Colonic mucosa (tissue), 4 donors: ENCODE results near the gene TMIGD2. TPM values are rescaled to one million over a fixed set of nuclear protein-coding genes. Genes with fewer than 3 reads are reported as not detected.

ENCODE experiments used
- DNase-seq: peaks from one replicate; pipeline ENCODE4 v3.0.0-alpha.2; 2020
- H3K27ac ChIP-seq: fragments of 200-600 bp; one replicate; pipeline ENCODE4 v1.8.0; 2021
- H3K27me3 ChIP-seq: fragments of 200-600 bp; one replicate; pipeline ENCODE4 v1.8.0; 2021
- H3K36me3 ChIP-seq: fragments of 200-600 bp; one replicate; pipeline ENCODE4 v1.8.0; 2021
- H3K4me1 ChIP-seq: fragments of 200-600 bp; one replicate; pipeline ENCODE4 v1.8.0; 2021; ENCODE audit warnings: mild to moderate bottlenecking
- H3K4me3 ChIP-seq: fragments of 200-600 bp; one replicate; pipeline ENCODE4 v1.8.0; 2021
- H3K9ac ChIP-seq, 2 donors: one replicate each; pipeline ENCODE4 v1.7.0; 2013; ENCODE audit warnings: control low read depth in 2 of 2, low read depth in 2 of 2, low read length in 2 of 2
- H3K9me3 ChIP-seq: fragments of 200-600 bp; one replicate; pipeline ENCODE4 v1.8.0; 2021
- CTCF ChIP-seq: fragments of 200-600 bp; IDR thresholded peaks from one replicate; pipeline ENCODE4 v1.8.0; 2022; ENCODE audit warnings: antibody characterized with exemption, mild to moderate bottlenecking
- intact Hi-C: fragments of 100-400 bp; cut with DNase I; formaldehyde crosslinking; loops from one replicate; pipeline ENCODE4 v1.14.1; 2022
- total RNA-seq, 2 donors: library from RNA; stranded (reverse); fragmentation: NEBNext Ultra II Directional in 1 of 2; extraction: Animal tissue kit (Norgen Biotek cat#: 25700) in 1 of 2; gene quantifications; one replicate each; pipeline ENCODE4 v1.2.1, GENCODE V29; 2021
- donor health status: healthy.
- donor health status: DM: no; HTN: no; CAD: no.
- donor health status: DM: no; HTN: no; CAD: no.

TMIGD2 gene
- total RNA-seq, 2 donors from 2014 or later, result 0.74 TPM; not detected in 1

DNA sequence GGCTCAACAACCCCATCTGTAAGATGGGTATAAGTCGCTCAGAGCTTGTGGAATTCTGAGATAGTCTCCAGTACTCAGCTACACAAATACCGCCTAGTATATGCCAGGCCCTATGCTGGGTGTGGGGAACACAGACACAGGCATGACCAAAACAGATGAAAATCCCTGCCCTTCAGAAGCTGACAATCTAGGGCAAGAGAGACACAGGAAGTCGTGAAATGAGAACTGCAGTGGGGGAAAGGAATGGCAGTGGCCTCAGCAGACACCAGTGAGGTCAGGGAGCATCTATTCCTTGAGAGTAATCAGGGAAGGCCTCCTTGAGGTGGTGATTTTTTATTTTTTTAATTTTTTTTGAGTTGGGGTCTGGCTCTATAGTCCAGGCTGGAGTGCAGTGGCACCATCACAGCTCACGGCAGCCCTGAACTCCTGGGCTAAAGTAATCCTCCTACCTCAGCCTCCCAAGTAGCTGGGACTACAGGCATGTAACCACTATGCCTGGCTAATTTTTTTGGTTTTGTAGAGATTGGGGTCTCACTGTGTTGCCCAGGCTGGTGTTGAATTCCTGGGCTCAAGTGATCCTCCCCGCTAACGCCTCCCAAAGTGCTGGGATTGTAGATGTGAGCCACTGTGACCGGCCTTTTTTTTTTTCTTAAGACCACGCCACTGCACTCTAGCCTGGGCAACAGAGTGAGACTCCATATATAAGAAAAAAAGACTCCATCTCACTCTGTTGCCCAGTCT, 3.2 kb downstream of the TMIGD2 start:
- intact Hi-C loops, result no loop called here

GRCh38 chr19:4297901-4298809, 4.0 kb downstream of the TMIGD2 start:
- H3K4me1 ChIP-seq, result no peaks in the 10 kb centered on the region
- H3K9ac ChIP-seq, result no peak overlapping the region
- no peak overlapping the region for H3K27ac ChIP-seq
- TF ChIP-seq CTCF, result no peak
- intact Hi-C loops, result no loop called here
- no peaks in the 10 kb centered on the region for H3K36me3 ChIP-seq
- no peaks in the 10 kb centered on the region for H3K27me3 ChIP-seq
- no peak for DNase-seq
- H3K9me3 ChIP-seq, result no peaks in the 10 kb centered on the region
- H3K4me3 ChIP-seq, result no peak overlapping the region

More for the DNA sequence above, 3.2 kb downstream of the TMIGD2 start:
- DNase-seq, result no peak
- Histone ChIP-seq H3K4me1 (no peaks in the 10 kb centered on the region), H3K4me3 (no peak overlapping the region), H3K9ac (no peak overlapping the region), H3K9me3 (no peaks in the 10 kb centered on the region), H3K36me3 (no peaks in the 10 kb centered on the region), H3K27ac (no peak overlapping the region), H3K27me3 (no peaks in the 10 kb centered on the region)
- TF ChIP-seq CTCF, result no peak

DNA sequence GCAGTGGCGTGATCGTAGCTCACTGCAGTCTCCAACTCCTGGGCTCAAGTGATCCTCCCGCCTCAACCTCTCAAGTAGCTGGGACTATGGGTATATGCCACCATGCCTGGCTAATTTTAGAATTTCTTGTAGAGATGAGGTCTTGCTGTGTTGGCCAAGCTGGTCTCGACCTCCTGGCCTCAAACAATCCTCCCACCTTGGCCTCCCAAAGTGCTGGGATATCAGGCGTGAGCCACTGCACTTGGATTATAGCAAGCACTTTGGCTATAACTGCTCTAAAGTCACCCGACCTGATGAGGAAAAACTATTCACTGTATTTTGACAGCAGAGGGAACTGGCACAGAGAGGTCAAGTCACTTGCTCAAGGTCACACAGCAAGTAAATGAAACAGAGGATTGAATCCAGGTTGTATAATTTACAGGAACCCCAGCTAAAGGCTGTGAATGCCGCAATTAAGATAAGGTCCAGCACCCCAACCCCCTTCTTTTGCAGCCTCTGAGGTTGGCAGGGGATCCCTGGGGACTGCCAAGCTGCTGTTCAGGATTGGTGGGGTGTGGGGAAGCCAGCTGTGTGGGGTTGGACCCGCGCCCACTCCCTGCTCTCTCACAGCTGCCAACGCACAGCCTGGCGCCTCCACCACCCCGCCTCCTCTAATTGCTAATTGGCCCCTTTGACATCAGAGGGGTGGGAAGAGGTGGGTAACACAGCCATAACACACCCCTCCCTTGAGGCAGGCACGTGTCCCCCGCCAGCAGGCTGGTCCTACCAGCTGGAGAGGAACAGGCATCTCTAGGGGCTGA, 6.0 kb downstream of the TMIGD2 start:
- intact Hi-C loops, result no loop called here
- Histone ChIP-seq H3K9ac (no peak overlapping the region), H3K27me3 (no peaks in the 10 kb centered on the region), H3K27ac (no peak overlapping the region), H3K36me3 (no peaks in the 10 kb centered on the region), H3K9me3 (no peaks in the 10 kb centered on the region), H3K4me3 (no peak overlapping the region), H3K4me1 (no peaks in the 10 kb centered on the region)
- no peak for DNase-seq
- no peak for TF ChIP-seq CTCF

GRCh38 chr19:4294389-4294788, 7.8 kb downstream of the TMIGD2 start:
- H3K4me3 ChIP-seq, result no peak overlapping the region
- no peaks in the 10 kb centered on the region for H3K27me3 ChIP-seq
- no peaks in the 10 kb centered on the region for H3K36me3 ChIP-seq
- H3K4me1 ChIP-seq, result no peaks in the 10 kb centered on the region
- DNase-seq, result no peak
- no peak for TF ChIP-seq CTCF
- no peaks in the 10 kb centered on the region for H3K9me3 ChIP-seq
- intact Hi-C loops, result no loop called here
- H3K9ac ChIP-seq, result no peak overlapping the region
- no peak overlapping the region for H3K27ac ChIP-seq

- Histone ChIP-seq H3K4me3 (no peak overlapping the region), H3K9ac (no peak overlapping the region), H3K36me3 (no peaks in the 10 kb centered on the region), H3K9me3 (no peaks in the 10 kb centered on the region), H3K27ac (no peak overlapping the region), H3K27me3 (no peaks in the 10 kb centered on the region), H3K4me1 (no peaks in the 10 kb centered on the region)
- TF ChIP-seq CTCF, result no peak
- intact Hi-C loops, result no loop called here
- no peak for DNase-seq
Measured at GRCh38 chr19:4292515-4292914, 9.7 kb downstream of the TMIGD2 start.
